ENCODE data around the gene PUS1.
"Not testable (repeated sequence)": the region's sequence is repeated elsewhere in the genome, so short reads cannot be mapped to it uniquely, and the experiment has no call there.

Gene PUS1

GRCh38 chr12:131928711-131929580 lies at the start of gene PUS1:
PUS1 (plus strand) TSS chr12:131929276; CDS start chr12:131929723, 447 bp downstream.
- DNase-seq, result peak; percentile 92 to 96

- DNase-seq, result no peak
Measured at GRCh38 chr12:131882804-131883520, 46.1 kb upstream of the PUS1 start.

- no peak for DNase-seq
Measured at GRCh38 chr12:131883521-131883900, 45.6 kb upstream of the PUS1 start.

- DNase-seq, result not testable (repeated sequence)
Measured at GRCh38 chr12:131885076-131885475, 44.0 kb upstream of the PUS1 start.

- no peak for DNase-seq
Measured at GRCh38 chr12:131885543-131886057, 43.5 kb upstream of the PUS1 start.

GRCh38 chr12:131891722-131892121 lies 37.4 kb upstream of the PUS1 start:
- DNase-seq, result not testable (repeated sequence)

GRCh38 chr12:131892711-131893604 lies 36.1 kb upstream of the PUS1 start:
- no peak for DNase-seq

- no peak for DNase-seq
Measured at GRCh38 chr12:131893605-131894312, 35.3 kb upstream of the PUS1 start.

- peak; percentile 92 to 93 for DNase-seq
Measured at GRCh38 chr12:131894313-131894860, 34.7 kb upstream of the PUS1 start, which contains the start of gene ULK1. ULK1 (plus strand) TSS chr12:131894622; CDS start chr12:131895002, 380 bp downstream.

- no peak for DNase-seq
Measured at GRCh38 chr12:131894981-131895639, 34.0 kb upstream of the PUS1 start.

GRCh38 chr12:131895640-131896079 lies 33.4 kb upstream of the PUS1 start:
- DNase-seq, result no peak

- peak; percentile 88 to 97 for DNase-seq
Measured at GRCh38 chr12:131896080-131896810, 32.8 kb upstream of the PUS1 start.

GRCh38 chr12:131896811-131897270 lies 32.2 kb upstream of the PUS1 start:
- DNase-seq, result peak; percentile 36 to 64

- no peak for DNase-seq
Measured at GRCh38 chr12:131897276-131897675, 31.8 kb upstream of the PUS1 start.

GRCh38 chr12:131897875-131898274 lies 31.2 kb upstream of the PUS1 start:
- no peak for DNase-seq

- peak in 1 of 2 experiments; percentile 33 for DNase-seq
Measured at GRCh38 chr12:131900397-131900796, 28.7 kb upstream of the PUS1 start.

GRCh38 chr12:131901431-131902331 lies 27.4 kb upstream of the PUS1 start:
- DNase-seq, result no peak

- DNase-seq, result no peak
Measured at GRCh38 chr12:131902332-131903241, 26.5 kb upstream of the PUS1 start.
